Pulmonary artery endothelial cell (primary cell): Measurements from ENCODE around the gene STAB1. TPM values are rescaled to one million over a fixed set of nuclear protein-coding genes. Genes with fewer than 3 reads are reported as not detected.
"Not testable (repeated sequence)": the region's sequence is repeated elsewhere in the genome, so short reads cannot be mapped to it uniquely, and the experiment has no call there.

Experiments used
- DNase-seq: peaks from one replicate; pipeline ENCODE4 v3.0.0-alpha.2; 2011; ENCODE audit warnings: low read depth, low spot score
- total RNA-seq: library from RNA; depleted of rRNA; stranded (reverse); fragments of >200 nt; gene quantifications from 2 replicates; pipeline ENCODE4 v1.2.3, GENCODE V29; 2014

Gene STAB1
- total RNA-seq, 1 donor from 2014 or later: 189 TPM

DNA sequence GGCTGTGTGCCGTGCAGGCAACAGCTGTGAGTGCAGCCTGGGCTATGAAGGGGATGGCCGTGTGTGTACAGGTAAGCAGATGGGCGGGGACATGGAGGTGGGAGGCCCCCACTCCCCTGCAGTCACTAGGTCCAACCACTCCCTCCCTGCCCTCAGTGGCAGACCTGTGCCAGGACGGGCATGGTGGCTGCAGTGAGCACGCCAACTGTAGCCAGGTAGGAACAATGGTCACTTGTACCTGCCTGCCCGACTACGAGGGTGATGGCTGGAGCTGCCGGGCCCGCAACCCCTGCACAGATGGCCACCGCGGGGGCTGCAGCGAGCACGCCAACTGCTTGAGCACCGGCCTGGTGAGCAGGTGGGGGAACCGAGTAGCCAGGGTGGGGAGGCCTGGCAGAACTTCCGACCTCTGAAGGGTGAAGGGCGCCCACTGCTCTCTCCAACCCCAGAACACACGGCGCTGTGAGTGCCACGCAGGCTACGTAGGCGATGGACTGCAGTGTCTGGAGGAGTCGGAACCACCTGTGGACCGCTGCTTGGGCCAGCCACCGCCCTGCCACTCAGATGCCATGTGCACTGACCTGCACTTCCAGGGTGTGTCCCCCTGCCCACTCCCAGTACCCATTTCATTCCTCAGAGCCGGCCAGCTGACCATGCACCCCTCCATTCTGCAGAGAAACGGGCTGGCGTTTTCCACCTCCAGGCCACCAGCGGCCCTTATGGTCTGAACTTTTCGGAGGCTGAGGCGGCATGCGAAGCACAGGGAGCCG lies 26.9 kb downstream of the STAB1 start:
- DNase-seq: no peak

DNA sequence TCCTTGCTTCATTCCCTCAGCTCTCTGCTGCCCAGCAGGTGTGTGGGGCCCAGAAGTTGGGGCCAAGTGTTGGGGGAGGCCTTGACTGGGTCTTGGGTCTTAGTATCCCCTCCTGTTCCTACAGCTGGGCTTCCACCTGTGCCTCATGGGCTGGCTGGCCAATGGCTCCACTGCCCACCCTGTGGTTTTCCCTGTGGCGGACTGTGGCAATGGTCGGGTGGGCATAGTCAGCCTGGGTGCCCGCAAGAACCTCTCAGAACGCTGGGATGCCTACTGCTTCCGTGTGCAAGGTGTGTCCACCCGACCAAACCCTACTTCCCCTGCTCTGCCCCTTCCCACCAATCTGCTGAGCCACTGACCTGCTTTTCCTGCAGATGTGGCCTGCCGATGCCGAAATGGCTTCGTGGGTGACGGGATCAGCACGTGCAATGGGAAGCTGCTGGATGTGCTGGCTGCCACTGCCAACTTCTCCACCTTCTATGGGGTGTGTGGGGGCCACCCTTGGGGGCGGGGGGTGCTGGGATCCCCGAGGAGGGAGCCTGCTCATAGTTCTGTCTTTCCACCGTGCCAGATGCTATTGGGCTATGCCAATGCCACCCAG lies 27.6 kb downstream of the STAB1 start:
- DNase-seq: no peak

DNA sequence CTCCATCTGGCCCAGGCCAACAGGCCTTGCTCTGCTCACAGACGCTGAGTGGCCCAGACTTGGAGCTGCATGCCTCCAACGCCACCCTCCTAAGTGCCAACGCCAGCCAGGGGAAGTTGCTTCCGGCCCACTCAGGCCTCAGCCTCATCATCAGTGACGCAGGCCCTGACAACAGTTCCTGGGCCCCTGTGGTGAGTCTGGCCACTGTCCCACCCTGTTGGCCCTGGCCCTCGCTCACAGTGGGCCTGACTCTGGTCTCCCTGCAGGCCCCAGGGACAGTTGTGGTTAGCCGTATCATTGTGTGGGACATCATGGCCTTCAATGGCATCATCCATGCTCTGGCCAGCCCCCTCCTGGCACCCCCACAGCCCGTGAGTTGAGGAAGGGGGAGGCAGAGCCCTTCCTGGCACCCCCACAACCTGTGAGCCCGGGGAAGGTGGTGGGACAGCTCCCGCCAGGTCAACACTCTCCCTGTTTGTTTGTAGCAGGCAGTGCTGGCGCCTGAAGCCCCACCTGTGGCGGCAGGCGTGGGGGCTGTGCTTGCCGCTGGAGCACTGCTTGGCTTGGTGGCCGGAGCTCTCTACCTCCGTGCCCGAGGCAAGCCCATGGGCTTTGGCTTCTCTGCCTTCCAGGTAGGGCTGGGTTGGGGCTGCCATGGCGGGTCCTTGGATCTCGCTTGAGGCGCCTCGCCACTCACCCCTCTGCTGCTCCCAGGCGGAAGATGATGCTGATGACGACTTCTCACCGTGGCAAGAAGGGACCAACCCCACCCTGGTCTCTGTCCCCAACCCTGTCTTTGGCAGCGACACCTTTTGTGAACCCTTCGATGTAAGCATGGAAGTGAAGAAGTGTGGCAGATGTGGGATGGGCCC lies 28.5 kb downstream of the STAB1 start:
- DNase-seq: no peak

DNA sequence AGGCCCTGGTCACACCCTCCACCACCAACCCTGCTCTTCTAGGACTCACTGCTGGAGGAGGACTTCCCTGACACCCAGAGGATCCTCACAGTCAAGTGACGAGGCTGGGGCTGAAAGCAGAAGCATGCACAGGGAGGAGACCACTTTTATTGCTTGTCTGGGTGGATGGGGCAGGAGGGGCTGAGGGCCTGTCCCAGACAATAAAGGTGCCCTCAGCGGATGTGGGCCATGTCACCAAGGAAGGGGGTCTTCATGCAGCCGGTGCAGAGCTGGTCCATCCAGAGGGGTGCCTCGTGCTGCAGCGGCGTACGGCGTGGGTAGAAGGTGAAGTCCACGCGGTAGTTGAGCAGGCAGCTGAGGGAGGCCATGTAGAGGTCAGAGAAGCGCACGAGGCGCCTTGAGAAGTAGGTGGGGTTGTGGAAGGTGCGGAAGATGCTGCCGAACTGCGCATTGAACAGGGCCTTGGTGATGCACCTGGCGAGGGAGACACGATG lies 29.2 kb downstream of the STAB1 start:
- DNase-seq: no peak

DNA sequence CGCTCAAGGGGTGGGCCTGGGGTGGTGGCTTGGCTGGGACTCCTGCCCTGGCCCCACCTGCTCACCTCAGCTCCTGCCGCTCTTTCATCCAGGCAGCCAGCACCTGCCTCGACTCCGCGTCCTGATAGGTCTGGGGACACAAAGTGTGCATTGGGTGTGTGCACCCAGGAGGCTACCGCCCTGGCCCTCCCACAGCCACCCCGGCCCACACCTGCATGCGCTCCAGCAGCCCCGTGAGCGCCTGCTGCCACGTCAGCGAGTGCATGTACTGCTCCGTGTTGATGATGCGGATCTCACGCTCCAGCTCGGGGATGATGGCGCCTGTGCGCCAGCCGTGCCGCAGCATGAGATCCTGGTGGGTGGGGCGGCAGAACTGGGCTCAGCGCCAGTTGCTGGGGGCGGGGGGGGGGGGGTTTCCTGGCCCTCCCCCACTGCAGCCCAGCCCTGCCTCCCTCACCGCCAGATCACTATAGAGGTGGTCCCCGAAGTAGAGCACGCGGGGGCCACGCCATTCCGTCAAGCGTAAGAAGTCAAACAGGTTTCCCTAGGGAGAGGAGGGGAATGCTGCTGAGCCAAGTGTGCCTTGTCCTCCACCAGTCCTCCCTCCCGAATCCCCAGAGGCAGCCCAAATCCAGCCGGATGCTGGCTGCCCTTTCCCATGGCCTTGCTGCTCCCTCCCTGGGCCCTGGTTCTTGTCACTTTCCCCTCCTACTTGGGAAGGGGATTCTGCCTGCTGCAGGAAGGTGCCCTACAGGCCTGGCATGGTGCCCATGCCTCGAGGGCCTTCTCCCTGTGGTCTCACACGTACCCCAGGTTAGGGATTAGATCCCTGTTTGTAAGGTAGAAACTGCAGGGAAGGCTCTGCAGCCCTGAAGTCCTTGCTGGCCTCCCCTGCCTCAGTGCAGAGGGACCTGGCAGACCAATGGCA lies 29.9 kb downstream of the STAB1 start:
- DNase-seq: no peak

DNA sequence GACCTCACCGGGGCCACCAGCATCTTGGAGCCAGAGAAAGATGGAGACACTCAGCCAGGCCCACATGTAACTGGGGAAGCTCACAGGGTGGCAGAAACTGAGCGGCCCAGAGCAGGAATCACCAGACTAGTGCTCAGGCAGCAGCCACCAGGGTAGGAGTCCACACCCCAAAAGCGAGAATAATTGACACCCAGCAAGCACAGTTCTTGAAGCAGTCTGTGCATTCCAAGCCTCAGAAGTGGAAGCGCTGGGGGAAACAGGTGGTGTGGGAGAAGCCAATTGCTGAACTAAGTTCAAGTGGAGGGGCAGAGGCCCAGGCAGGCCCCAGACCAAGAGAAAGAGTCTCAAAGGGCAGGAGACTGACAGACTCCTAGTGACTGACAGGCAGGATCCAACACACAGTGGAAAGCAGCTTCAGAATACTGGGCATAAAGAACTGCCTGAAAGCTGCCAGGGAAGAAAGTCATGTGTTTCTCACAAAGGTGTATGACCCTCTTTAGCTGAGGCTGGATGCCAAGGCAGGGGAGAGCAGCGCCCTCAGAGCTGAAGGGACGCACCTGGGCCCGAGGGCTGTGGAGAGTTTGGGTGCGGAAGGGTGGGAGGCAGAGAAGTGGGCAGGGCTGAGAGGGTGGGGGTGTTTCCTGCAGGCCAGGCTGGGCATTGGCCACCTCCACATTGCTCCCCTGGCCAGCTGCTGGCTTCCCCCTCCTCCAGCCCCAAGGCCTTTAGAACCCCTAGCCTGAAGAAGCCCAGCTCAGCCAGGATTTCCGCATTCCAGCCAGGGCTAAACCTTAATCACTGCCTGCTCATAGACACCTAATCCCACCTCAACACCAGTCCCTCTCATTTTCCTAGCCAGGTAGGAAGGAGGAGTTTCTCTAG lies 30.8 kb downstream of the STAB1 start:
- no peak for DNase-seq

DNA sequence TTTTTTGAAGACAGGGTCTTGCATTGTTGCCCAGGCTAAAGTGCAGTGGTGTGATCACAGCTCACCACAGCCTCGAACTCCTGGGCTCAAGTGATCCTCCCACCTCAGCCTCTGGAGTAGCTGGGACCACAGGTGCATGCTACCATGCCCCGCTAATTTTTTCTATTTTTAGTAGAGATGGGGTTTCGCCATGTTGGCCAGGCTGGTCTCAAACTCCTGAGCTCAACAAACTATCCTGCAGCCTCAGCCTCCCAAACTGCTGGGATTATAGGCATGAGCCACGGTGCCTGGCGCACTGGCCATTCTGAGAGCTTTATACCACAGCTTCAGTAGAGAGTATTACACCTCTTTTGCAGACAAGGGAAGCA lies 31.5 kb downstream of the STAB1 start:
- DNase-seq: not testable (repeated sequence)

DNA sequence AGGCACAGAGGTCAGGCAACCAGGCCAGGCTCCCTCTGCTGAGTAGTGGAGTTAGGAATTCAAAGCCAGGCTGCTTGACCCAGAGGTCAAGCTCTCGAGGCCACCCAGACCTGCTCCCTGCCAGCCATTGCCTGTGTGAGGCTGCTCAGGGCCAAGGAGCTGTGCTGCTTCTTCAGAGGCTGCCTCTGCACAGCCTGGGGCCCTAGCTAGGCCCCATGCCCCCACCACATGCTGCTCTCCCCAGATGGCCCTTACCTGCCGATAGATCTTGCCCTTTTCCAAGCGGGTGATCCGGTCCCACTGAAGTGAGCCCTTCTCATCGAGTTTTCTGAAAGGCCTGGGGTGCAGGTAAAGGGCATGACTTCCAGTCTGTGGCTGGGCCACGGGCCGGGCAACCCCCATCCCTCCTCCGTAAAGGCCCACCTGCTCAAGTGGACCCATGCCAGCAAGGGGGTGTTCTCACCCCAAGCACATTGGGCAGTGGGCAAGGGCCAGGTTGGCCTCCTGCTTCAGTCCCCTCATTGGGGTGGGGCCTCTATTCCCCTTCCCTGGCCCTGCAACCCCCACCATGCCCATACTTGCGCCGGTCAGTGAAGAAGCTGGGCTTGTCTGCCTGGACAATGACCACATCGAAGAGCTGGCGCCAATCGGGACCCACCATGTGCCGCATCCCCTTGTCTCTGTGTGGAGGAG lies 32.0 kb downstream of the STAB1 start:
- DNase-seq: no peak

DNA sequence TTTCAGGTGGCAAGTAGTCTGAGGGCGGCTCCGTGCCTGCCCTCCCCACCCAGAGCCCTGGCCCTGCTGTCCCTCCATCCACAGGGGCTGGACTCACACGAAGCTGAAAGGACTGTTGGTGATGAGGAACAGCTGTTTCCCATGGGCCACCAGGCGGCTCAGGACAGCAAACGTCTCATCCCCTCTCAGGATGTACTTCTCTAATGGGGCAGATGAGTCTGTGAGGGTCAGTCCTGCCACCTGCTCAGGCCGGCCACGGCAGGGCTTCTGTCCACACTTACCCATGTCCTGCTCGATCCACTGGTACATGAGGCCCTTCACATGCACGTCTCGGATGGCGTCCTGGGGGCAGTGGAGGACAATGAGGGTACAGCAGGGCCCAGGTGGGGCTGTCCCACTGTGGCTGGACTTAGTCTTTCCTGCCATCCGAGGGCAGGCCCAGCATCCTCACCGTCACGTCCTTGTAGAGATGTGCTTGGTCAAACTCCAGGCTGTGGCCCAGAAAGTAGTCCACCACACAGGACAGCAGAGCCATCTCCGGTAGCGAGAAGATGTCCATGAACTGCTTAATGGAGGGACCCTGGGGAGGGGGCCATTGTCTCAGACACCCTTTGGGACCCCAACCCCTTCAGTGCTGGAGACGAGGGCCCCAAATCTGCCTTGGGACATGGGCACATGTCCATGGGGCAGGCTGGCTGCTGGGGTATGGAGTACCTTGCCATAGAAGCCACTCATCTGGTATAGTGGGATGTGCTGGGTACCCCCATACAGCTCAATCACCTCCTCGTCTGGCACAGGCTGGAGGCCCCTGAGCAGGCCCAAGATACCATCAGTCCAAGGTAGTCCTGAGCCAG lies 32.8 kb downstream of the STAB1 start:
- no peak for DNase-seq

DNA sequence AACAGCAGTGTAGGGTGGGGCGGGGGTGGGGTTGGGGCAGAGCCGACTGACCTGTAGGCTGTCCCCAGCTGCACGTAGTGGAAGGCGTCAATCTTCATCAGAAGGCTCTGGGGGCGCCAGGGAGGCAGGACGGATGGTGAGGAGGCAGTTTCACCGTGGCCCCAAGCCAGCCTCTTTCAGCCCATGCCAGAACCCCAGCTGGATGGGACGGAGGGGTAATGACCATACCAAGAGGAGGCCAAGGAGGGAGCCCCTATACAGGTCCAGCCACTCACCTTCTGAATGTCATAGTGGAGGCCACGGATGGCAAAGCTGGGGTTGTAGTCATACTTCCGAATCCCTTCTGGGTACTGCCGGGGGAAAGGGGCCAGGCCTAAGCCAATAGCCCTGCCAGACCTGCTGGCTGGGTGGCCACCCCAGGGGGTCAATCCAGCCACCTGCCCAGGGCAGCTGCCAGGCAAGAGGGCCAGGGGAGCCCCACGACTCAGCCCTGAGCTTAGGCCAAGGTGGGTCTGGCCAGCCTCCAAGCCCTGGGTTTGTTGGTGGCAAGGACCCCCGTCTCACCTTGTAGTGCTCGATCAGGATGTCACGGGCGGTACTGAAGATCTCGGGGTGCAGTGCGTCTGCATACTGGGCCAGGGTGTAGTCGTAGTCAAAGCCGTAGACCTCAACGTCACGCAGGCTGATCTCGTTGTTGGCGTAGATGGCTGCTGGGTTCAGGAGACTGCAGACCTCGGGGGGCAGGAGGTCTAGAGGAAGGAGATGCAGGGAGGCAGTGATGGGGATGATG lies 33.6 kb downstream of the STAB1 start:
- DNase-seq: no peak

DNA sequence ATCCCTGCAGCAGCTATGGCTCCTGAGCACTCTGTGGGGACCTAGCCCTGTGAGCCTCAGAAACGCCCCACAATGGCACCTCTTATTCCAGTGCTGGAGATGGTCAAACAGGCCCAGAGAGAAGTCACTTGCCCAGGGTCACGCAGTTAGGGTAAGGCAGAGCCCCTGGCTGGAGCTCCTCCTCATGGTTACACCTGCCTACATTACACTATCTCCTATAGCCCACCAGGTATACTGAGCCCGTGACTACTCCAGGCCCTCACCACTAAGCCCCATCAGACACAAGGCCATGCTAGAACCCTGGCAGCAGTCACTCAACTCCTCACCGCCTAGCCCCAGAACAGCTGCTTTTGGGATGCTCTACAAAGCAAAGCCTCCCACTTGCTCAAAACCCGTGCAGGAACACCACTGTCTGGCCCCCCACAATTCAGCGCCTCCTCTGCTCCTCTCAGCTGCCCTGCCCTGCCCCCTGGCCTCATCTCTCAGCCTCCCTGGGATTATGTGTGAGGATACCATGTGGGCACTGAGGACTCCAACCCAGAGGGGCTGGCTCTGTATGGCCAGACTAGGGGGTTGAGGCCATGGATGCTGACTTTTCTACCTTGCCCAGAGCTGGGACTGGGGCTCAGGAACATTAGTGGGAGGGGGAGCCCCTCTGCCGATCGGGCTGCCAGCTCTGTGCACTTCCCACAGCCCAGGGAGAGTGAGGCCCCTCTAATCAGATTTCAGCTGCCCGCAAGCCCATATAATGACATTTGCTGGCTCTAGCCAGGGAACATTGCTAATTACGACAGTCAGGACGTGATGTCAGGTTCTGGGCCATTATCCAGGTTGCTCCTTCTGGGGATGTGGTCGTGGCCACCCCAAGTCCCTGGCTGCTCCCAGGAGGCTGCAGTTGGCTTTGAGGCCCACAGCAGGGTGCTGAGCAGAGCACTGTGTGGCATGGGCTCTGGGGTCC lies 34.5 kb downstream of the STAB1 start:
- DNase-seq: no peak

DNA sequence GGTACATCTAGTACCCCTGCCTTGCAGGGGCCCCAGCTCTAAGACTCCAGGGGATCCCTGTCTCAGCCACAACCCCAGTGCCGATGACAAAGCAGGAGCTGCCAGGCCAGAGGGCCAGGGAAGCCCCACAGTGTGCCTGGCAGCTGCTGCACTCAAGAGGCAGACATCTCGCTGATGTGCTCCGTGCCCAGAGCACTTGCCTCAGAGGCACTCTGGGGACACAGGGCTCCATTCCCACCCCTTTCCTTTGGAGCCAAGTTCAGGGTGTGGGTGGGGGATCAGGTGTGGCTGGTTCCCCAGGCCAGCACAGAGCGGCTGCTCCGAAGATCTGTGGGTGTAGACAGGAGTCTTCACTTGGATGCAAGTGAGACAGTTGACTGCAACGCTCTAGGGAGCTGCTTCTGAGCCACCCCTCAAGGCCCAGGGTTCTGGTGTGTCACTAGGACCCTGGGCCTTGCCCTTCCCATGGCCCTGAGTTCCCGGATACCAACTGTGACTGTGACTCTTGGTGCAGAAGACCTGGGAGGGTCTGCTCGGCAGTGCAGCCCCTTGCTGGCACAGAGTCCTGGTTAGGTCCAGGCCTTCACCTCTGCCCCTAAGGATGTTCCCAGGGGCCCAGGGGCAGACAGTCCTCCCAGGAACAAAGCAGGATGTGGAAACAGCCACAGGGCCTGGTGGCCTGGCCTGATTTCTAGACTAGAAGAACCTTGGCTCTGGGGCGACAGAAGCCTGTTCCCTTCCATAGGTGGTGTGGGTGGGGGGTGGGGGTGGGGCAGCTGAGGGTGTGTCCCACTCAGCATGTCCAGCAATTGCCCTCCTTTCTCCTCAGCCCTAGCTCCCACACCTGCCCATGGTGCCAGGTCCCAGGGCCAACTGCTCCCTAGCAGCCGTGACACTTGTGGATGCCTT lies 36.0 kb downstream of the STAB1 start:
- DNase-seq: no peak

DNA sequence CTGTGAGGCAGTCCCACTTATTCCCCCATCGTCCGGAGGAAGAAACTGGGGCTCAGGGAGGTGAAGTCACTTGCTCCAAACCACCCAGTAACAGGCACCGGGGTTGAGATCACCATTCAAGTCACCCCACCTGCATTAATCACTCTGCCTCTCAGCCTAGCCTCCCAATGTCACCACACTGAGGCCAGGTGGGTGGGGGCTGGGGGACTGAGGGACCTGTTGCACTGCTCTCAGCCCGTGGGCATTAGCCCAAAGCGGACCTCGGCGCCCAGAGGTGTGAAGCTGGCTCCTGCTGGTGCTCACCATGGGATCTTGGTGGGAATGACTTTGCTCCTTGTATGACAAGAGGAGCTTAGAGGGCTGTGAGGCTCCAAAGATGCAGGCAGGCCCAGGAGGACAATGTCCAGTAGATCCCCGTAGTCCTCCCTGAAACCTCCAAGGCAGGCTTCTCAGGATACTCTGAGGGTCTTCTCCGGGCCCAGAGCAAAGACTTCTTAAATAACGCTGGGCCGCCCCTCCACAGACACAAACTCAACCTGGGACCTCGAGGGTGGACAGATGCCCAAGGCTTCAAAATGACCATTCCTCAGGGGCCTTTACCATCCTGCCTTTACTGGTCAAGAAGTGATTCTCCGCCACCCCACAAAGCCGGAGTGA lies 36.9 kb downstream of the STAB1 start:
- DNase-seq: no peak

DNA sequence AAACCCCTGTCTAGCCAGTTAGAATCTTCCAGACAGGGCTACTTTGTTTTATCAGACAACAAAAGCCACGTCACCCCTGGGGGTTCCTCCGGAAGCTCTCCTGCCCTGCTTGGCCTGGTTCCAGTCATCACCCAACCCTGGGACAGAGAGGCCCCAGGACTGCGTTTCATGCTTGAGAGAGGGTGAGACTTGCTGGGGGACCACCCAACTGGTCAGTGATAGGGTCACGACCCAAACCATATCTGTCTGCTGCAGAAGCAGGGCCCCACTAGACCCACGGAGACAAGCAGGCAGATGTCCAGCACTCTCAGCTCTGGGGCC lies 37.3 kb downstream of the STAB1 start:
- peak; percentile 35 for DNase-seq
